Ovary (tissue), 9 donors: Measurements from ENCODE around the gene KRTAP10-5. TPM values are rescaled to one million over a fixed set of nuclear protein-coding genes. Genes with fewer than 3 reads are reported as not detected.

Experiments used
- polyA plus RNA-seq, 2 donors: library from polyadenylated mRNA; stranded (reverse); fragments of 200-250 nt in 1 of 2; fragments of 350-450 nt in 1 of 2; fragmentation: Illumina TruSeq in 1 of 2; extraction: RNeasy Lipid Tissue Mini Kit (QIAGEN cat#74804) in 1 of 2; gene quantifications; one replicate each; pipeline ENCODE4 v1.2.3, GENCODE V29; 2013 to 2014
- total RNA-seq, 7 donors: library from RNA; depleted of rRNA in 2 of 7; stranded (reverse); fragments of >200 nt in 2 of 7; fragmentation: NEBNext Ultra II Directional in 3 of 7; extraction: Animal tissue kit (Norgen Biotek cat#: 25700) in 3 of 7; gene quantifications; one replicate each; pipeline versions ENCODE4 v1.1.0 to v1.2.4, GENCODE V29; 2016 to 2023
- donor health status: DM: no; HTN: no; CAD: no; lungs with moderate emphysema.
- donor health status: DM: no; HTN: no; CAD: no.
- donor health status: Bipolar disorder and iron deficiency.
- donor health status: DM: yes; HTN: yes; CAD: no.
- donor health status: DM: no; HTN: no; CAD: no.
- donor health status: DM: yes; HTN: yes; CAD: no.

Gene KRTAP10-5
- total and polyA plus RNA-seq, 9 donors = not detected

Other genes with a start within 250 kb of the KRTAP10-5 start
- 10 to 100 TPM; 23.1 to 40.8 (median 29.3) TPM for gene CFAP410, start 241.2 kb downstream of the KRTAP10-5 start, total RNA-seq
- 10 to 100 TPM in 1 of 2 donors, 1 to 10 TPM in 1; 1.2 to 40.7 TPM for gene CFAP410, start 241.2 kb downstream of the KRTAP10-5 start, polyA plus RNA-seq
- gene TRPM2, start 227.0 kb downstream of the KRTAP10-5 start, total RNA-seq = 1 to 10 TPM in 6 of 7 donors, under 1 TPM in 1; 0.48 to 7.0 (median 2.1) TPM
- gene TRPM2, start 227.0 kb downstream of the KRTAP10-5 start, polyA plus RNA-seq = 1 to 10 TPM; 1.3 to 1.6 TPM
- 1 to 10 TPM; 3.4 to 6.8 (median 4.0) TPM for gene LRRC3, start 125.1 kb downstream of the KRTAP10-5 start, total RNA-seq
- 1 to 10 TPM; 2.4 to 3.9 TPM for gene LRRC3, start 125.1 kb downstream of the KRTAP10-5 start, polyA plus RNA-seq
- gene KRTAP10-1, start 40.4 kb downstream of the KRTAP10-5 start, total RNA-seq = not detected
- gene KRTAP10-1, start 40.4 kb downstream of the KRTAP10-5 start, polyA plus RNA-seq = not detected
- gene KRTAP10-2, start 29.1 kb downstream of the KRTAP10-5 start, total RNA-seq = not detected
- not detected for gene KRTAP10-2, start 29.1 kb downstream of the KRTAP10-5 start, polyA plus RNA-seq
- gene KRTAP10-3, start 21.8 kb downstream of the KRTAP10-5 start, total RNA-seq = not detected
- gene KRTAP10-3, start 21.8 kb downstream of the KRTAP10-5 start, polyA plus RNA-seq = not detected
- not detected for gene KRTAP10-4, start 6.9 kb downstream of the KRTAP10-5 start, total RNA-seq
- not detected for gene KRTAP10-4, start 6.9 kb downstream of the KRTAP10-5 start, polyA plus RNA-seq
- not detected for gene KRTAP10-6, start 11.9 kb upstream of the KRTAP10-5 start, total RNA-seq
- not detected for gene KRTAP10-6, start 11.9 kb upstream of the KRTAP10-5 start, polyA plus RNA-seq
- not detected for gene KRTAP10-7, start 20.0 kb upstream of the KRTAP10-5 start, total RNA-seq
- not detected for gene KRTAP10-7, start 20.0 kb upstream of the KRTAP10-5 start, polyA plus RNA-seq
- not detected for gene KRTAP10-8, start 31.5 kb upstream of the KRTAP10-5 start, total RNA-seq
- gene KRTAP10-8, start 31.5 kb upstream of the KRTAP10-5 start, polyA plus RNA-seq = not detected
- not detected for gene KRTAP10-9, start 46.5 kb upstream of the KRTAP10-5 start, total RNA-seq
- gene KRTAP10-9, start 46.5 kb upstream of the KRTAP10-5 start, polyA plus RNA-seq = not detected
- not detected for gene KRTAP10-10, start 56.8 kb upstream of the KRTAP10-5 start, total RNA-seq
- not detected for gene KRTAP10-10, start 56.8 kb upstream of the KRTAP10-5 start, polyA plus RNA-seq
- not detected for gene KRTAP10-11, start 65.8 kb upstream of the KRTAP10-5 start, total RNA-seq
- not detected for gene KRTAP10-11, start 65.8 kb upstream of the KRTAP10-5 start, polyA plus RNA-seq
- gene KRTAP12-4, start 74.1 kb upstream of the KRTAP10-5 start, total RNA-seq = not detected
- not detected for gene KRTAP12-4, start 74.1 kb upstream of the KRTAP10-5 start, polyA plus RNA-seq
- gene KRTAP12-3, start 77.3 kb upstream of the KRTAP10-5 start, total RNA-seq = not detected
- gene KRTAP12-3, start 77.3 kb upstream of the KRTAP10-5 start, polyA plus RNA-seq = not detected
- not detected for gene KRTAP12-2, start 86.3 kb upstream of the KRTAP10-5 start, total RNA-seq
- gene KRTAP12-2, start 86.3 kb upstream of the KRTAP10-5 start, polyA plus RNA-seq = not detected
- not detected for gene KRTAP12-1, start 101.6 kb upstream of the KRTAP10-5 start, total RNA-seq
- gene KRTAP12-1, start 101.6 kb upstream of the KRTAP10-5 start, polyA plus RNA-seq = not detected
- not detected for gene KRTAP10-12, start 116.6 kb upstream of the KRTAP10-5 start, total RNA-seq
- gene KRTAP10-12, start 116.6 kb upstream of the KRTAP10-5 start, polyA plus RNA-seq = not detected
- gene TSPEAR, start 131.0 kb upstream of the KRTAP10-5 start, total RNA-seq = under 1 TPM in 3 of 7 donors, not detected in 4; 0.10 to 0.27 (median 0.11) TPM
- gene TSPEAR, start 131.0 kb upstream of the KRTAP10-5 start, polyA plus RNA-seq = under 1 TPM; 0.07 to 0.13 TPM
- 10 to 100 TPM; 47.0 to 84.9 (median 71.7) TPM for gene UBE2G2, start 221.2 kb upstream of the KRTAP10-5 start, total RNA-seq
- gene UBE2G2, start 221.2 kb upstream of the KRTAP10-5 start, polyA plus RNA-seq = 10 to 100 TPM; 31.3 to 59.5 TPM
- 100 to 1,000 TPM in 1 of 7 donors, 10 to 100 TPM in 6; 45.3 to 108 (median 74.3) TPM for gene SUMO3, start 237.5 kb upstream of the KRTAP10-5 start, total RNA-seq
- 10 to 100 TPM; 63.9 to 97.6 TPM for gene SUMO3, start 237.5 kb upstream of the KRTAP10-5 start, polyA plus RNA-seq